NCI-H1930 (cell line): ENCODE results near the gene FGD6.
"Not testable (repeated sequence)": the region's sequence is repeated elsewhere in the genome, so short reads cannot be mapped to it uniquely, and the experiment has no call there.

Experiments
- DNase-seq, 2 experiments: peaks; one replicate each; lab custom pipeline; 2025; lab: John Stamatoyannopoulos, UW

Gene FGD6

DNA sequence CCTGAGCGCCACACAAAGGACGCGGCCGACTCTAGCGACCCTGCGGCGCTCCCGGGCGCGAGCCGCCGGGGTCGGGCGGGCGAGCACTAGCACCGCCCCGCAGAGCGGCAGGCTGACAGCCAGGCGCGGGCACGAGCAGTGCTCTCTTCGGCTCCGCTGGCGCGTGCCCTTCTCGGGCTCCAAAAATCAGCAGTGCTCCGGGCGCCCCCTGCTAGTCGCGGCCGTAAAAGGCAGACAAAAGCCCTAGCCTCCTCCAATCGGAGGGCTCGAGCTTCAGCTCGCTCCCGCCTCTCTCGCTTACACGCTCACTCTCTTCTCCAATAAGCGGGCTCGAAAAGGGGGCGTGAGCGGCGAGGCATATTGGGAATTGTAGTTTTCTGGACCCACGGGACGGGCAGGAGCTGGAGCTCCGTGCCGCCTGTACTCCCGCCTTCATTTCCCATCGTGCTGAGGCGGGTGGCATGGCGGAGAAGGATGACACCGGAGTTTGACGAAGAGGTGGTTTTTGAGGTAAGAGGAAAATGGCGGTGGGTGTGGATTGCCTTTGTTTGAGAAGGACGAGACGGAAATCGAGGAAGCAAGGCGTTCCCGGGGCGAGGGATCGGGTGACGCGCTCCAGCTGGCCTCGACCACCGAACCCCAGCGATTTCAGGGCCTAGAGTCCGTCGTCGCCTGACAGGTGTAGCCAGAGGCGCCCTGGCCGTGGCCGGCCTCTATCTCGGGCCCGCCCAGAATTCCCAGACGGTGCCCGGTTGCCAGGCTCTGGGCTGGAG, at the start of gene FGD6, which contains the start of gene VEZT:
Gene FGD6, minus strand, starts transcription at position 91 of the 773 bp plus-strand sequence. CDS start 227 bp downstream, outside the sequence.
Gene VEZT, plus strand, starts transcription at position 431 of the 773 bp plus-strand sequence. Its CDS starts 44 bp downstream, at position 475.
- peak; percentile 97 to 99 for DNase-seq

GRCh38 chr12:95266254-95266653, 49.0 kb upstream of the FGD6 start:
- no peak for DNase-seq

DNA sequence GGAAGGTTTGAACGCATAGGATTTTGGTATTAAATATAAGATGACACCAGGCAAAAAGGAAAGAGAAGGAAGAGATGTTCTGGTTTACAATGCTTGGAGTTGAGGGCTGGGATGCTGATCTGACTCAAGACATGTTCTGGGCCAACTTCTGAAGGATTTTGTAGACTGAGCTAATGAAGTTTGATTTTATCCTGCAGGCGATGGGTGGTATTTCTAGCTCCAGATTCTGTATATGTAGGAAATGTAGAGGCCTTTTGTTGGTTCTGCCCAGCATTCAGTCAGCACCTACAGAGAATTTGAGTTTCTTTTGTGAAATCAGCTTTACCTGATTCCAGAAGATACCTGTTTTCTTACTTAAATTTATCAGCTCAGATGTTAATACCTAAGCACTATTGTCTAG, 48.5 kb upstream of the FGD6 start:
- DNase-seq = no peak

DNA sequence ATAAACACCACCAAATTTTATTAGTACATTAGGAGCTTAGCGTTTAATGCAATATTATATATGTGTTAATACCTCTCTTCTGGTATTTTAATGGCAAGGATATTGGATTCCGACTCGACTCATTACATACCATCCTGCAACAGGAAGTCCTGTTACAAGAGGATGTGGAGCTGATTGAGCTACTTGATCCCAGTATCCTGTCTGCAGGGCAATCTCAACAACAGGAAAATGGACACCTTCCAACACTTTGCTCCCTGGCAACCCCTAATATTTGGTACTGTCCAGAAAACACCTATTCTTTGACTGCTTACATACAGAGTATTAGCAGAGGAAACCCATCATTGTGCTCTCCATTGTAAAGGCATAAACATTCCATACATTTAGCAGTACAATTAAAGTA, 45.5 kb upstream of the FGD6 start:
- DNase-seq = no peak

DNA sequence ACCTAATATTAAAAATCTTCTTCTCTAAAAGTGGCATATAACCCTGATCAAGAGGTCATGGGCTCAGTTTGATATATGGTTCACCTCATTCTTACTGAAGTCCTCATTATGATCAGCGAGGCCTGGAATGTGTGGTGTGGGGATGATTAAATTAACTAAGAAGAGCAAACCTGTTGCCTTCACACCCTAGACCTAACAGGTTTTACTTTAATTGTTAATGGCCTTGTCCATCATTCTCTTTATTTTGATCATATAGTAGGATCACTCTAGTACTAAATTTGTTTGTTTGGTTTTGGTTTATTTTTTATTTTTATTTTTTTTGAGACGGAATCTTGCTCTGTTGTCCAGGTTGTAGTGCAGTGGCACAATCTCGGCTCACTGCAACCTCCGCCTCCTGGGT, 43.8 kb upstream of the FGD6 start:
- no peak for DNase-seq

DNA sequence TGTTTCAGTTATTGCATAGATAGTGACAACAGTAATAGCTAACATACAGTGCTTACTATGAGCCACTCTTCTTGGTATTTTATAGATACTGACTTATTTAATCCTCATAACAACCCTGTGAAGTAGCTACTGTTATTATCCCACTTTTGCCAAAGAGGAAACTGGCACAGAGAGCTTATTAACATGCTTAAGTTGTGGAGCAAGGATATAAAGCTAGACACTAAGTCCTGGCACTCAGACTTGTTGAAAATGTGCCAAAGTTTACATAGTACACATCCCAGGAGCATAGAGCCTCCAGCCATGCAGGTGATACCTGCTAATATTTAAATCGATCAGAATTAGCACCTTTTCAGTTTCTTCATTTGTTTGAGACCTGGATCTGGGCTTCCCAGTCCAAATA, 42.1 kb upstream of the FGD6 start:
- no peak for DNase-seq

- no peak for DNase-seq
These were observed 41.5 kb upstream of the FGD6 start for GRCh38 chr12:95258803-95259202.

DNA sequence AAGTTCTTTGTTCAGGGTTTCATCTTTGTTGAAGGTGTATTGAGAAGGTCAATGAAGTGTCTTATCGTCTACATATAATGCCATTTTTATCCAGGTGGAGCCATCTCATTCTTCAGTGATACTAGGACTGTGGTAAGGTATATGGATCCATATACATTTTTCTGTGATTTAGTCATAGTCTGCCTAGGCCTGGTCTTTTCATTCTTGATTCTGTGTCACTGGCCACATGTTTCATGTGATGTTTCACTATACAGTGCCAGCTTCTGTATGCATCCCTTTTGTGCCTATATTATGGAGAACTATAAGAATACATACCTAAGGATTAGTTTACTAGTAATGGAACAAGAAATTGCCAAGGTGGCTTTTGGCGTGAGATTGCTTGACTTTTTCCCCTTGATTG, 40.9 kb upstream of the FGD6 start:
- no peak for DNase-seq

GRCh38 chr12:95257541-95257940, 40.3 kb upstream of the FGD6 start:
- no peak for DNase-seq

- DNase-seq = no peak
These were observed 36.1 kb upstream of the FGD6 start for GRCh38 chr12:95253386-95253785.

DNA sequence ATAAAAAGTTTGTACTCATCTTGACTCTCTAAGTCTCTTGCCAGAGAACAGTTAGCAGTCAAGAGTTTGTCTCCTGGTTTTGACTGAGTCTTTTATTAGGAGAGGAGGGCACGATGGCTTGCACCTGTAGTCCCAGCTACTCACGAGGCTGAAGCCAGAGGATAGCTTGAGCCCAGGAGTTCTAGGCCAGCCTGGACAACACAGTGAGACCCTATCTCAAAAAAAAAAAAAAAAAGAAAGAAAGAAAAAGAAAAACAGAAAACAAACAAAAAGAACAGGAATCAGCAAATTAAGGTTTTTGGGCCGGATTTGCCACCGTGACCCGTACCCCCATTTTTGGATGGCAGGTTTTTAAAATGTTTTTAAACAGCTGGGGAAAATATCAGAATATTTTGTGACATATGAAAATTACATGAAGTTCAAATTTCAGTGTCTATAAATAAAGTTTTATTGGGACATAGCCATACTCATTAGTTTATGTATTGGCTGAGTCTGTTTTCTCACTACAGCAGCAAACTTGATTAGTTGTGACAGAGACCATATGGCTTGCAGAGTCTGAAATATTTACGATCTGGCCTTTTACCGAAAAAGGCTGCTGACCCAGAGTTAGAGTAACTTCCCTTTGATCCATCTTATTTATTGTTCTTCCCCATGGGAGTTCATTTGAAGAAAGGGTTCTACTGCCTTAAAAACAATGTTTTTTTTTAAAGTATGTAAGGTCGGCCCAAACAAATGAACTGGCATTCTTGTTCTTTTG, 31.5 kb upstream of the FGD6 start:
- no peak for DNase-seq

DNA sequence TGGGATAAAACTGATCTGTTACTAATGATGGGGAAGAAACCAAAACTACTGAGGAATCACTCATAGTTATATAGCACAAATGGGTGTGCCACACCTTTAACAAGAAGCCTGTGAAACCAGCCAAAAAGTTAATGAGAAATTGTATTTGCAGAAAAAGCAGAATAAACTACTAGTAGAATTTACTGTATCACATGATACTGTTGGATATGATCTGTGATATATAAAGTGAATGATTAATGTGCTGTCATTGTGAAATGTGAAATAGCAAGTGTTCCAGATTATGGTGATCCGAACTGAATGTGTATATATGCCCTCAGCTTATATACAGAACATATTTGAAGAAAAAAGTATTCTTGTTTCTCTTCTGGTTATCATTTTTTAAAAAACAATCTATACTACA, 30.8 kb upstream of the FGD6 start:
- no peak for DNase-seq

- no peak for DNase-seq
These were observed 27.1 kb upstream of the FGD6 start for GRCh38 chr12:95244350-95244749.

DNA sequence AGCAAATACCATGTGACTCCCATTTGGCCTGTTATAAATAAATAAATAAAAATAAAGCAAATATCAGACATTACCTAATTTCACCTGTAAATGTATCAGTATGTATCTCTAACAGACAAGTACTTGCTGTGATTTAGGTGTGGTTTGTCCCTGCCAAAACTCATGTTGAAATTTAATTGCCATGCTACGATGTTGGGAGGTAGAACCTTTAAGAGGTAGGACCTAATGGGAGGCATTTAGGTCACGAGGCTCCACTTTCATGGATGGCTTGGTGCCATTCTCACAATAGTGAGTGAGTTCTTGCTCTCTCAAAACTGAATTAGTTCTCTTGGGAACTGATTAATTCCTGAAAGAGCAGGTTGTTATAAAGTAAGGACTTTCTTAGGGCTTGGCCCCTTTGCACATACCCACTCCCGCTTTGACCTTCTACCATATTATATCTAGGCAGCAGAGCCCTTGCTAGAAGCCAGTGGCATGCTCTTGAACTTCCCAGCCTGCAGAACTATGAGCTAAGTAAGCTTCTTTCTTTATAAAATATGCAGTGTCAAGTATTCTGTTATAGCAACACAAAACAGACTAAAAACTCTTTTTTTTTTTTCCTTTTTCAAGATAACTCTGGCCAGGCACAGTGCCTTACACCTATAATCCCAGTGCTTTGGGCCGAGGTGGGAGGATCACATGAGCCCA, 26.4 kb upstream of the FGD6 start:
- no peak for DNase-seq

- DNase-seq = no peak
These were observed 24.7 kb upstream of the FGD6 start for GRCh38 chr12:95241761-95242506.

GRCh38 chr12:95241138-95241537, 23.9 kb upstream of the FGD6 start:
- not testable (repeated sequence) for DNase-seq

- DNase-seq = no peak
These were observed 23.3 kb upstream of the FGD6 start for GRCh38 chr12:95240556-95240955.

- DNase-seq = not testable (repeated sequence)
These were observed 22.6 kb upstream of the FGD6 start for GRCh38 chr12:95239835-95240234.

DNA sequence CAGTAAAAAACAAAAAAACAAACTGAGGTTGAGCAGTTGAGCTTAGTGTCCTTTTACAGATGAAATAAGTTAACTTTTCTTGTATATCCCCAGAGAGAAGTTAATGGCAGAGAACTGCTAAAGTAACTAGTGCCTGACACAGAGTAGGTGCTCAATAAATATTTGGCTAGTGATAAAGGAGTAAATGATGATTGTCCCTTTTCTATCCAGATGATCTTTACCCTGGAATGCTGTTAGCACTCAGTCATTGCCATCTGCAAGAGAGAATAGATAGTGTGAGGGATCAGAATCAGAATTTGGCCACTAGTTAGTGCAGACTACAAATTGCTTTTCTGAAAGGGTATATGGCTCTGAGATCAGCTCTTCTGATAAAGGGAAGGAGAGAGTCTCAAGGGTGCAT, 21.9 kb upstream of the FGD6 start:
- DNase-seq = no peak

- no peak for DNase-seq
These were observed 20.9 kb upstream of the FGD6 start for GRCh38 chr12:95238150-95238549.

GRCh38 chr12:95237315-95237714, 20.0 kb upstream of the FGD6 start:
- no peak for DNase-seq

GRCh38 chr12:95235621-95236020, 18.4 kb upstream of the FGD6 start:
- DNase-seq = not testable (repeated sequence)
